ENCODE data around the gene BMP7. TPM values are rescaled to one million over a fixed set of nuclear protein-coding genes. Genes with fewer than 3 reads are reported as not detected.

The BMP7 gene
- total RNA-seq, 1 experiment from 2014 or later: not detected

DNA sequence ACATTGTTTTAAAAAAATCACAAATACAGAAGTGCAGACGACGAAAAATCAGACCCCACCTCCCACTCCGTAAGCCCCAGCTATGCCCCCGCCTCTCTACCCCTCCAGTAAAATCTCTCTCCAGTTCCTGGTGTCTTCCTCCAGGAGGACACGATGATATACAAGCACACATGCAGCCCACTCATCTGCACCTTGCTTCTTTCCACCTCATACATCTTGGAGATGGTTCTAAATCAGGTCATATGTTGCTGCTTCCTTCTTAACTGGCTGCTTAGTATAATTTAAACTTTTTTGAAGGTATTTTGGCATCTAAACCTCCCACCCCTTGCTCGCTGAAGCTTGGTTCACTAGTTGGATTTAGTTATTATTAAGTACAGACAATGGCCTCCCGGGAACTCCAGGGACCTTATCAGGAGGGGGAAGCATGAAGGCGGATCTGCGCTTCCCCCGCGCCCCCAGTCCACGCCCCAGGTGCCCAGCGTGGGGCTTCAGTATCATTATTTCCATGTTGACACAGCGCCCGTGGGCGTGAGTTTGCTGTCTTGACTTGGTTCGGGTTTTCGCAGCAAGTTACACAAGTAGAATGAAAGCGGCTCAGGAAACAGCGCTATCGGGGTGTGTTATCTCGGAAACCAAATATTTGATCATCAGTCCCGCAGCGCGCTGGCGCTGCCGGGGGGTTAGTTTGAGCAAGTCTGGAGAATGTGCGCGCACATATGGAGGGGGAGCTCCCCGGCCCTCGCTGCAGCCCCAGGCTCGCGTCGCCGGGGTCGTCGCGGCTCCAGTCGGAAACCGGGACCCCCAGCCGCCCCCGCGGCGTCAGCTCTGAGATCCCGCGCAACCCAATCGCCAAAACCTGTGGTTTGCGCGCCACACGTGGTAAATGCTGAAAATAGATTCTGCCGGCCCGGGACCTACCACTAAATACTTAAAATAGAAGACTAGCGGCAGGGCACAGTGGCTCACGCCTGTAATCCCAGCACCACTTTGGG, 2.3 kb downstream of the BMP7 start:
- H3K27me3 Mint-ChIP-seq (ENCODE audit: insufficient read depth, unreplicated experiment): peaks cover 48% of the 10 kb centered on the region
- H3K27ac Mint-ChIP-seq (ENCODE audit: low read depth, unreplicated experiment): no peak overlapping the region
- TF ChIP-seq, protein P1, sequence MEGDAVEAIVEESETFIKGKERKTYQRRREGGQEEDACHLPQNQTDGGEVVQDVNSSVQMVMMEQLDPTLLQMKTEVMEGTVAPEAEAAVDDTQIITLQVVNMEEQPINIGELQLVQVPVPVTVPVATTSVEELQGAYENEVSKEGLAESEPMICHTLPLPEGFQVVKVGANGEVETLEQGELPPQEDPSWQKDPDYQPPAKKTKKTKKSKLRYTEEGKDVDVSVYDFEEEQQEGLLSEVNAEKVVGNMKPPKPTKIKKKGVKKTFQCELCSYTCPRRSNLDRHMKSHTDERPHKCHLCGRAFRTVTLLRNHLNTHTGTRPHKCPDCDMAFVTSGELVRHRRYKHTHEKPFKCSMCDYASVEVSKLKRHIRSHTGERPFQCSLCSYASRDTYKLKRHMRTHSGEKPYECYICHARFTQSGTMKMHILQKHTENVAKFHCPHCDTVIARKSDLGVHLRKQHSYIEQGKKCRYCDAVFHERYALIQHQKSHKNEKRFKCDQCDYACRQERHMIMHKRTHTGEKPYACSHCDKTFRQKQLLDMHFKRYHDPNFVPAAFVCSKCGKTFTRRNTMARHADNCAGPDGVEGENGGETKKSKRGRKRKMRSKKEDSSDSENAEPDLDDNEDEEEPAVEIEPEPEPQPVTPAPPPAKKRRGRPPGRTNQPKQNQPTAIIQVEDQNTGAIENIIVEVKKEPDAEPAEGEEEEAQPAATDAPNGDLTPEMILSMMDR (IDR thresholded peaks at IDR 0.05; ENCODE audit: unreplicated experiment): no peak
- ChIA-PET CTCF (interaction anchor here (0.7 to 3.4 kb wide), 2 partner anchors 68 to 352 kb away, joined by 3 to 10 read pairs; no protein-coding TSS in a partner anchor), POLR2A (no interaction called here)
- no TSS peak for BruUV-seq (replicated peaks)
- no peaks in the 10 kb centered on the region for H3K36me3 Mint-ChIP-seq (ENCODE audit: insufficient read depth, unreplicated experiment)
- intact Hi-C loops (cut with micrococcal nuclease): no loop called here
- H3K4me3 Mint-ChIP-seq (ENCODE audit: unreplicated experiment): no peak overlapping the region
- no peak for DNase-seq (ENCODE audit: unreplicated experiment)
- no peaks in the 10 kb centered on the region for H3K4me1 Mint-ChIP-seq (ENCODE audit: insufficient read depth, unreplicated experiment)
- no peaks in the 10 kb centered on the region for H3K9me3 Mint-ChIP-seq (ENCODE audit: unreplicated experiment)

DNA sequence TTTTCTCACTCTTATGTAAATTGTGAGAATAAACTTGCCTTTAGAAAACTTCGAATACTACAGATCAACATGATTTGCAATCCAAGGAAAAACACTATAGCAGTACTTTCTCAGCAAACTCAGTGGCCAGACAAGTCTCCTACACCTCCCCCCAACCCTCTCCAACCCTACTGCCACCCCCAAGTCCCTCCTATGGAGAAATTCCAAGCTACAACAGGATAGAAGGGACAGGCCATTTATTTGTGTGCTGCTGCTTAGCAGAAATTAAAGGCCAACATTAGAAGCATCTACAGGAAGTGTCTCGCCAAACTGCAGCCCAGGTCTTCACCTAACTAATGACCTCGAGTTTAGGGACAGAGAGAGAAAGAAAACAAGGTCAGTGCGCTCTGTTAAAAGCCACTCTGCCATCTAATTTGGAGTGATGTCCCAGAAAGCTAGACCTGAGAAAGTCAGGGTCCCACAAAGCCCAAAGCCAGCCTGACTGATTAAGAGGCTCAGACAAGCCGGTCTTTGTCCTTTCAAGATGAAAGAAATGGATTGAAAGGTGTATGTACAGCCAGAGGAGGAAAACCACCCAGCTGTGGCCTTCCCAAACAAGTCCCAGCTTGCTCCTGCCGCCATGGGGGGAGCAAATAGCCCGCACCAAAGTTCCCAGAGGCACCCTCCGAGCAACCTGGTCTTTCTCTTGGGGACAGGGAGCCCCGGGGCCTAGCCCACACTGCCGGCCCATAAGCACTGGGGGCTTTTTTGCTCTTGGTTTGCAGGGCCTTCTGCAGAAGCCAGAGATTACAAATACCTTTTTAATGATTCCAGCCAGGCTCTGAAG, 3.4 kb downstream of the BMP7 start:
- Mint-ChIP-seq H3K36me3 (ENCODE audit: insufficient read depth, unreplicated experiment) (no peaks in the 10 kb centered on the region), H3K4me3 (ENCODE audit: unreplicated experiment) (no peak overlapping the region), H3K4me1 (ENCODE audit: insufficient read depth, unreplicated experiment) (no peaks in the 10 kb centered on the region), H3K27ac (ENCODE audit: low read depth, unreplicated experiment) (no peak overlapping the region), H3K9me3 (ENCODE audit: unreplicated experiment) (no peaks in the 10 kb centered on the region), H3K27me3 (ENCODE audit: insufficient read depth, unreplicated experiment) (peaks cover 48% of the 10 kb centered on the region)
- intact Hi-C loops (cut with micrococcal nuclease): no loop called here
- BruUV-seq (replicated peaks): no TSS peak
- ChIA-PET CTCF (interaction anchor here (3.4 kb wide), 1 partner anchor 70 kb away, joined by 10 read pairs; no protein-coding TSS in a partner anchor), POLR2A (no interaction called here)
- TF ChIP-seq, protein P1 (IDR thresholded peaks at IDR 0.05; ENCODE audit: unreplicated experiment): no peak
- no peak for DNase-seq (ENCODE audit: unreplicated experiment)

DNA sequence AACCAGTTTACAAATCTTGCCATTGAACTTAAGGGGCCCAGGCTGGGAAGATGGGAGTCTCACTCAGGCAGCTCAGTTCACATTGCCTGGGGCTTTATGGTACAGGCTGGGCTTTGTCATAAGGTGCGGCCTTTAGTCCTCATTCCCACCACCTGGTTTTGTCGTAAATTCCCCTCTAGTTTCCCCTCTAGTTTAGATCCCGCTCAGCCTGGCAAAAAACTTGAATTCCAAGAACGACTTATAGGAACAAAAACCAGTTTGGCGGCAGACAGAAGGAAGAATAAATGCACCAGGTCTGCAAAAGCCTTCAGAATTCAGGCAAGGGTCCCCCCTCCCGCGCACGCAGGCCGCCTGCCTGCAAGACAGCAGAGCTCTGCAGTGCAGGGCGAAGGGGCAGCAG, 4.1 kb downstream of the BMP7 start:
- Mint-ChIP-seq H3K4me1 (ENCODE audit: insufficient read depth, unreplicated experiment) (no peaks in the 10 kb centered on the region), H3K9me3 (ENCODE audit: unreplicated experiment) (no peaks in the 10 kb centered on the region), H3K27ac (ENCODE audit: low read depth, unreplicated experiment) (no peak overlapping the region), H3K36me3 (ENCODE audit: insufficient read depth, unreplicated experiment) (no peaks in the 10 kb centered on the region), H3K4me3 (ENCODE audit: unreplicated experiment) (no peak overlapping the region), H3K27me3 (ENCODE audit: insufficient read depth, unreplicated experiment) (peaks cover 44% of the 10 kb centered on the region)
- TF ChIP-seq, protein P1 (IDR thresholded peaks at IDR 0.05; ENCODE audit: unreplicated experiment): no peak
- ChIA-PET POLR2A (interaction anchor here (1.0 kb wide), 1 partner anchor 88 kb away, joined by 3 read pairs; no protein-coding TSS in a partner anchor), CTCF (interaction anchor here (1.2 to 3.4 kb wide), 2 partner anchors 23 to 70 kb away, joined by 4 to 10 read pairs; no protein-coding TSS in a partner anchor)
- intact Hi-C loops (cut with micrococcal nuclease): no loop called here
- no TSS peak for BruUV-seq (replicated peaks)
- DNase-seq (ENCODE audit: unreplicated experiment): no peak
